LHCN-M2 (cell line): ENCODE data around the gene RBM20. TPM values are rescaled to one million over a fixed set of nuclear protein-coding genes. Genes with fewer than 3 reads are reported as not detected.

Source experiments
- DNase-seq: peaks from one replicate; pipeline ENCODE4 v3.0.0-alpha.2; 2012; ENCODE audit warnings: low read depth
- total RNA-seq: library from RNA; depleted of rRNA; stranded (reverse); fragments of >200 nt; gene quantifications from 2 replicates; pipeline ENCODE4 v1.2.3, GENCODE V29; 2014

RBM20 gene
- total RNA-seq, 1 experiment from 2014 or later = 0.57 TPM

DNA sequence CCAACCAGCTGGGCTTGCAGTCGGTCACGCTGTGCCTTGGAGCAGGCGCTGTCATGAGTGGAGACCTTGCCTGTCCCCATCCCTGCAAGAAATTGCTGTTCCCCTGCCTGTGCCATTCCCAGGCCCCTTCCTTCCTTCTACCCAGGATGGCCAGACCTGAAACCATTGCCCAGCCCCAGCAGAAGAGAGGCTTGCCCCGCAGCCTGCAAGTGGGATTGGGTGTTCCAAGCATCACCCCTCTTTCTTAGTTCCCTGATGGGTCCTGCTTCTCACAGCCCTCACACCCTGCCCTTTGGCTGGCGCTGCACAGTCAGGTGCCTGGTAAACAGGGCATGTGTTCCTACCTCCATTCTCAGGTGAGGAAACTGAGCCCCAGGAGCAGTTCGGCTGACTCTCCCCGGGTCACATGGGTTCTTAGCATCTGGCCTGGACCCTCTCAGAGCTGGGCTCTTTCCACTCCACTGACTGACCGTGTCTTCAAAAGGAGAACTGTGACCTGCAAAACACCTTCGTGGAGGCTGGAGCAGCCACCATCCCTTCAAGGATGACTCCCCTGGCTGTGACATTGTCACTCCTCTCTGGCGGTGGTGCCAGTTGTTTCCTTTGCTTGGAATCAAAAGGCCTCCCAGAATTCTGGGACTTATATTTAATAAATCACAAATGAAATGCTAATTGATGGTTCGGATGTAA is 185.7 kb downstream of the RBM20 start:
- no peak for DNase-seq

DNA sequence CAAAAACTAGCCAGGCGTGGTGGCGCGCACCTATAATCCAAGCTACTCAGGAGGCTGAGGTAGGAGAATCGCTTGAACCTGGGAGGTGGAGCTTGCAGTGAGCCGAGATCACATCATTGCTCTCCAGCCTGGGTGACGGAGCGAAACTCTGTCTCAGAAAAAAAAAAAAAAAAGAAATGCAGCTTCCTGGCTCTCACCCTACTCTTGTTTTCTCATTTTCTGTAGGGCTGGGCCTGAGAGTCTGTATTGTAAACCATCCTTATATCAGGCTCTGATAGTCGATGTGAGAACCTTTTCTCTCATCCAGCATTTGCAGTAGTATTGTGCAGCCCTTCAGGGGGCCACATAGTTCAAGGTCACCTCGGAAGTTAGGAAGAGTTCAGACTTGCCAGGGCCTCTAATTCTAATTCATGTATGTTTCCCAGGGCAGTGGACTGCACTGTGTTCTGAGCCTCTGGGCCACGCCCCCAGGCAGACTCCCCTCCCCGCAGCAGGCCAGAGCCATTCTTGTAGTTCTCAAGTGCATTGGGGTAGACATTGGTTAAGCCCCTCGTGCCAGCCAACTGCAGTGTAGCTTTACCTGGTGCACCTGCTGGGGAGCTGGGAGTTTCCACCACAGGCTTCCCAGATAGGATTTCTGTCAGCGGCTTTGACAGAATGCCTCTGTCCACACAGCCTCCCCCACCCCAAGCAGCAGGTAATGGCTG is 189.3 kb downstream of the RBM20 start:
- no peak for DNase-seq

DNA sequence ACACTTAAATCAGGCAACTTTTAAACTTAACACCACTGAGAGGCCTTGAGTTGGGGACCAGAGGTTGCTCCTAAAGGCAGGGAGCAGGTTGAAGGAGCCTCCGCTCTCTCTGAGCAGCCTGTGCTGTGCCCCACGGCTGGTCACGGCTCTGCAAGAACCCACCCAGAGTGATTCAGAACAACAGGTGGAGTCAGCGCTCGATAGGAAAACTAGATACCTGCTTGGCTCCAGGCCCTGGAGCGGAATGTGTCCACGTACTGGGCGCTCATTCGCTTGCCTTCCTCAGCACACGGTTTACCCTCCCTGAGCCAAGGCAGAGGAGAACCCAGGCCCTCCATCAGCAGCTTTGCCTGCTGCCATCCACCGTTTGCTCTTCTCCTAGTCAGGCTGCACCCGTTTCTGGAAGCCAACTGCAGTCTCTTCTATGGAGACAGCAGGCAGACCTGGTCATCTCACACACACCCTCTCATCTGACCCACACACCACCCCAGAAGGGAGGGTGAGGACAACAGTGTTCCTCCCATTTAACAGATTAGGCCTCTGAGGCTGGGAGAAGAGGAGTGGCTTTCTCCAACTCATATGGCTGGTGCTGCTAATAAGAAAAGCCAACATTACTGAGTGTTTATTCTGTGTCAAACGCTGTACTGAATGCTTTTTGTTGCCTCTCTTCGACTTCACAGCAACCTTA is 189.9 kb downstream of the RBM20 start:
- DNase-seq = no peak

DNA sequence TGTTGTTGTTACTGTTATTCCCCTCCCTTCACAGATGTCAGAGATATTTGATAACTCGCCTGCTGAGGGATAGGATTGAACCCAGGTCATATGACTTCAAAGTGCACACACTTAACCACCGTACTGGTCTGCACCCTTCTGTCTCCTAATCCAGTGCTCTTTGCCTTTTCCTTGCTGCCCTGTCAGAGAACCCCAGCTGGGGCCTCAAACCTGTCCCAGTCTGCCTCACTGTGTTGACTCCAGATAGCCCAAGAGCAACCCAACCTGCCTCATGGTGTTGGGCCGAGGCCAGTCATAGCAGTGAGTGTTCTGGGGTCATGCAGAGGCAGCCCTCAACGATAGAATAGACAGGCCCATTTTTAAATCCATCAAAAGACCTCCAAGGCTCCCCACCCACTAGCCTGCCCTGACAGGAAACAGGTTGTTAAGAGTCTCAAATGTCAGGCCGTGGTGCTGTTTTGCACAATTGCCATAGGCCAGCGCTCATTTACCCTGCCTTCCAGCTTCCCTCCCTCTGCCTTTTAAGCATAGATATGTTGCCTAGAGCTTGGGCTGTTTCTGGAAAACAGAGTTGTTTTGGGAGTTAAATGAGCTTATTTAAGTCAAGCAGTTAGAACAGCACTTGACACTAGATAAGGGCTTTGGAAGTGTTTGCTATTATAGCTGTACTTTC is 190.6 kb downstream of the RBM20 start:
- no peak for DNase-seq

DNA sequence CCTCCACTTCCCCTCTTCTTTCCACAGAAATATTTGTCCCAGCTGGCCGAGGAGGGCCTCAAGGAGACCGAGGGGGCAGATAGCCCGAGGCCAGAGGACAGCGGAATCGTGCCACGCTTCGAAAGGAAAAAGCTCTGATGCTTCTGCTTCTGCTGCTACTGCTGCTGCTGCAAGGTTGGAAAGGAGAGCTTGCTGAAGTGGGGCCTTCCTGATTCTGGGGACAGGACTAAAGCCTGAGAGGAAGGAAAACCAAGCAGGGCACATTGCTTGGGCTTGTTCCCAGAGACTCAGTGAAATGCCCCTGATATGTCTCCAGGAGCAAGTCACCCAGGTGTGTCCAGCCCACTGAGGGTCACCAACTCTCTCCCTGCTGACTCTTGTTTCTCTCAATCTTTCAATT is 191.7 kb downstream of the RBM20 start:
- DNase-seq = no peak

DNA sequence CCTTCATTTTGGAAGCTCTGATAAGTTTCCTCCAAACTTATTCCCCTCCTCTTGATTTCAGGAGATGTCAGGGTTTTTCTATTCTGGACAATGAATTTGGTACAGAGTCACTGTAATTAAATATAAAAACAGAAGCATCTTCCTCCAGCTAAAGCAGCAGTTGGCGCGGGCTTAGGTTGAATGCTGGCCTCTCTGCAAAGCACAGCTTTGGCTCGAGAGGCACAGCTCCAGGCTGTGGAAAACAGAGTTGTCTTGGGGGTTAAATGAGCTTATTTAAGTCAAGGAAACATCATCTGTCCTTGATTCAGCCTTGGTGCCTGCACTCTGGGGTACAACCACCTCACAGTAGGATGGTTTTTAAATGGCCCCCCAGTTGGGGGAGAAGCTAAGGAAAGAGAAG is 192.6 kb downstream of the RBM20 start:
- no peak for DNase-seq

DNA sequence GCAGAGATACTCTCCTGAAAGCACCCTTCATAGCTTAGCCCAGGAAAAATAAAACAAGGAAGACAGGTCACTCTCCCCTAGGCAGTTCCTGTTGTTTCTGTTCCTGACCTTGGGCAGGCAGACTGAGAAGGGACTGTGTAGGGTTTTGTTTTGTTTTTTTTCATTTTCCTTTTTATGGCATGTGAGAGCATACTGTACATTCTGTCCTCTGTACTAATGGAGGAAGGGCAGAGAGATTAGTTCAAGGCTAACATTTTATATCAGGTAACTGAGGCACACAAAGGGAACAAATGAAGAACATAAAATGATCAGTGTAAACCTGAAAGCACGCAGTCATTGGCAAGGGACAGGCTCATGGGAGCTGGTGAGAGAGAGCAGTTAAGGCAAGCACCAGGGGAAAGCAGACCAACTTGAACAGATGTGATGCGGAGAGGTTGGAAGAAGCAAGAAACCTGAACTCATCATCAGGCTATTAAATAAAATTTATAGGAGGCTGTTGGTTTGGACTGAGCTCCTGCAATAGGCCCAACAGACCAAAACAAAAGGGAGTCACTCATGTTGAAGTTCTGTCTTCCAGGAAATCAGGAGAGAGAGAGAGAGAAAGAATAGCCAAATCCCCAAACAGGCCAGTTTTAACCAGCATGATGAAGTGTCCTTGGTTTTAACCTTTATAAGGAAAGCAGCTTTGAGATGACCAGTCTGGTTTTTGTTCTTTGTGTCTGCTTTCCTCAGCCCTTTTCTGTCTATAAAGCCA is 193.5 kb downstream of the RBM20 start:
- no peak for DNase-seq

DNA sequence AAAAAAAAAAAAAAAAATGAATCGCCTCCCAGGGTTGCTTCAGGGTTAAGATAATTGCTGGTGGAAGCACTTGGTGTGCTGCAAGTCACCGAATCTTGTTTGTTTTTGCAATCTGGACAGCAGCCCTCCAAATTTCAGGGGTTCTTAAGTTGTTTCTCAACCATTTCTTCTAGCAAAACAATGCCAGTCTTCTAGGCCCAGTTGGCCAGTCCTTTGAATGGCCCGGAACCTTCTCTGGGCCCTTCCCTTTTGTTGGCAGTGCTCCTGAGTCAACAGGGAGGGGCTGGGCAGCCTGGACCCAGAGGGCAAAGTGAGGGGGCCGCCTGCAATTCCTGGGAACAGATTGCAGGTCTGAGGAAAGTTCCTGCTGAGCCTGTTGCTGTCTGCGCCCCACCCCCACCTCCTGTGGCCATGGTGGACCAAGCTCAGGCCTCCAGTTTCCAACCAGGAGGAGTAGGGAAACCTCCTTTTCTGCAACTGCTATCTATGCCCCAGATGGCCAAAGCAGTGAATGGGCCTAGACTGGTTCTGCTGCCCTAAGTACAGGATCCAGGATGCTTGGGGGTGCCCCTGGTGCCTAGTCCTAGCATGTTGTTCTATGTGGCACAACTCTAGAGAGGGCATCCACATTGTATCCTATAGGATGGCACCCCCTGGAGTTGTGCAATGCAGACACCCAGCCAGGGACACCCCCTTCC is 196.2 kb downstream of the RBM20 start:
- no peak for DNase-seq

DNA sequence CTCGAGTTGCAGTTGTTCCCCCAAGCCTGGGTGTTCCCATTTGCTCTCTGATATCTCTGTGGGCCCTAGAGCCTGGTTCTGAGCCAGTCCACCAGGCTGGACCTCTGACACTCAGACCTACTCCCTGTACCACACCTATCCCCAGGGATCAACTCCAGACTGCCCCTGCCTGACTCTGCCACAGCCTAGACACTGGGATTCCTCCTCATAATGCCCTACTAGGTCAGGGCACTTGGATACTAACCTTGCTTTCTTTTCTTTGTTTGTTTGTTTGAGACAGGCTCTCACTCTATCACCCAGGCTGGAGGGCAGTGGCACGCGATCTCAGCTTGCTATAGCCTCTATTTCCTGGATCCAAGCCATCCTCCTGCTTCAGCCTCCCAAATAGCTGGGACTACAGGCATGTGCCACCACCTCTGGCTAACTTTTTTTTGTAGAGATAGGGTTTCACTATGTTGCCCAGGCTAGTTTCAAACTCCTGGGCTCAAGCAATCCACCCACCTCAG is 196.8 kb downstream of the RBM20 start:
- DNase-seq = no peak

DNA sequence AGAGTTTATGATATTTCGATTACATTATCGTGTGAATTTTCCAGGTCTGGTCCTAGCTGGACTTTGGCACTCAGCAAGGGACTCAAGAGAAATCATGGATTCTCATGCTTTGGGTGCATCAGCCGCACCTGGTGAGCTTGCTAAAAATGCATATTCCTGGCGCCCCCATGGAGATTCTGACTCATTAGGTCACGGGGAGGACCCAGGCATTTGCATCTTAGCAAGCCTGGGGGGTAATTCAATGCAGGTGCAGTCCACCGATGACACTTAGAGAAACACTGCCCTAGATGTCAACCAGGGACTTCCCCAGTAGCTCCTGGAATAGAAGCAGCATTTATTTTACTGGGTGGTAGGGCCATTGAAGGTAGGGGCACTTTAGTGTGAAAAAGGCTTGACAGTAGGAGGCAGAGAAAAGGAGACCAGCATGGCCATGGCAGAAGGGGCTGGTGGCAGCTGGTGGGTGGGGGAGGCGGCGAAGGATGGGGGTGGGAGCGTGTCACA is 197.7 kb downstream of the RBM20 start:
- no peak for DNase-seq

DNA sequence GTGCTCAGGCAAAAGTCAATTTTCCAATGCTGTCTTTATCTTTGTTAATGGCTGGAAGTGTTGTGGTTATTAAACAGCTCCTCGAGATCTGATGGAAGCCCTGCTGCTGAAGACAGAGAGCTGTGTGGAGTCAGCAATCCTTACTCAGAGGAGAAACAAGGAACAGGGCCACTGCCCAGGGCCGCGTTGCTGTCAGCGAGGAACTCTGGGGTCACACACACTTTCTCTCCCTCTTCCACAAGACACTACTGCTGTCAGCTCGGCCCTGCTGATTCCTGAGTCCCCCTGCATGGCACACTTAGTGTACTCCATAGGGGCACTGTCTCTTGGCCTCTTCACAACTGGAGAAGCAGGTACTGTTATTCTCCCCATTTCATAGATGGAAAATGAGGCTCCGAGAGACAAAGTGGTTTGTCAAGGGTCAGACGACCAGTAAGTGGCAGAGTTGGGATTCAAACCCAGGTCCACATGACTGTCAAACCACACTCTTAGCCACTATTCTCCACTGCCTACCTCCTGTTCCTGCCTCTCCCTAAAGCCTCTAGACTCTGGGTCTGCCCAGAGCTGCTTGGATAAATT is 198.3 kb downstream of the RBM20 start:
- DNase-seq = no peak

DNA sequence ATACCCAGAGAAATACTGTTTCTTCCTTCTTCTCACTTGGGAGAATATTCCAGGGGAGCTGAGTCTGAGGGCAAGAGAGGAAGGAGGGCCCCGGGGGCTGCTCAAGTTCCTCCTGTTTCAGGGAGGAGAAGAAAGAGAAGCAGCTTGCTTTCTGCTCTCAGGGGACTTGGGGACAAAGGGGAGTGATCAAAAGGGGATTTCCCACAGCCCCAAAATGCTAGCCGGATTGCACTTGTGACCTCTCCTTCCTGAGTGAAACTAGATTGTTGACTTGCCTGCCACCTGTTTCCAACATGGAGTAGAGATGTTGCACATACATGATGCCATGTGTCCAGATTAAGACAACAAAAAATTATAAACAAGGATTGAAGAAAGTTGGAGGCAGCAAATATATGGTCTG is 198.9 kb downstream of the RBM20 start:
- no peak for DNase-seq

DNA sequence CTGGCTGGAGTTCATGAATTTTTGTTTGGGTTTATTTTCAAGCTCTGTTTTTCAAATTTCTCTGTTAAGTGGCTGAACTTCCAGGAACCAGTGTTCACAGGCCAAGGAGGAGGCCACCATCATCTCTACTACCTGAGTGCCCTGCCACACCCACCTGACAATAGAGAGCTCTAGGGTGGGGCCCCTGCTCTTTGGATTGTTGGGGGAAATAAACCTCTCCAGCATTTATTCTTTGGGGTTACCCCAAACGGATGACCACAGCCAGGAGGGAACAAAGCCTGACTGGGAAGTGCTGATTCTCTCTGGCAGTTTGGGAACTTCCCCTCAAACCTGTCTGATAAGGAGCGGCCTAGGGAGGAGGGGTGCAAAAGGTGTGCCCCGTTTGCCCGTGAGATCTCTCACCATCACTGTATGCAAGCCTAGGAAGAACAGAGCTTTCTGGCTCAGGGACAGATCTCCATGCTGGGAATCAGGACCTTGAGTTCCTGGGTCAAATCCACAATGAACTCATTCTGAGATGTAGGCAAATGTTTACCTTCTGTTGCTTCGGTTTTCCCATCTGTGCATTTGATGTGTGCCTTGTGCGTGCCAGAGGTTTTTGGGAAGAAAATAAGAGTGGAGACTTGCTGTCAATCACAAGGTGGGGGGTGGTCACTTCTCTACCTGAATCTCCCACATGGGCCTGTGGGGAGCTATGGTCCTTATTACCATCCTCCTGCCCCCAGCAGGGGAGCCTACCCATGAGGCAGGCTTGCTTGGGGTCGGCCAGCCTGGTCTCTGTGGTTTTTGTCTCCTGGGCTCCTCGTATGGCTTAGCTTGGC is 199.9 kb downstream of the RBM20 start:
- no peak for DNase-seq

DNA sequence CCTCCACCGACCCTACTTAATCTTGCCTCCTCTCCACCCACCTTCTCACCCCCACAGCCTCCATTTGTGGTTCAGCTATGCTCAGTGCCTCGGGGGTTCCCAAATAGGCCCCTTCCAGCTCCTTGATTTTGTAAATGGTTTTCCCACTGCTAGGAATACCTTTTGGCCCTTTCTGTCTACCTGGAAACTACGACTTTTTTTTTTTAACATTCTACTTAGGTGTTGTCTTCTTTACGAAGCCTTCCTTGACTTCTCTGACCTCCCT is 200.4 kb downstream of the RBM20 start:
- DNase-seq = no peak

DNA sequence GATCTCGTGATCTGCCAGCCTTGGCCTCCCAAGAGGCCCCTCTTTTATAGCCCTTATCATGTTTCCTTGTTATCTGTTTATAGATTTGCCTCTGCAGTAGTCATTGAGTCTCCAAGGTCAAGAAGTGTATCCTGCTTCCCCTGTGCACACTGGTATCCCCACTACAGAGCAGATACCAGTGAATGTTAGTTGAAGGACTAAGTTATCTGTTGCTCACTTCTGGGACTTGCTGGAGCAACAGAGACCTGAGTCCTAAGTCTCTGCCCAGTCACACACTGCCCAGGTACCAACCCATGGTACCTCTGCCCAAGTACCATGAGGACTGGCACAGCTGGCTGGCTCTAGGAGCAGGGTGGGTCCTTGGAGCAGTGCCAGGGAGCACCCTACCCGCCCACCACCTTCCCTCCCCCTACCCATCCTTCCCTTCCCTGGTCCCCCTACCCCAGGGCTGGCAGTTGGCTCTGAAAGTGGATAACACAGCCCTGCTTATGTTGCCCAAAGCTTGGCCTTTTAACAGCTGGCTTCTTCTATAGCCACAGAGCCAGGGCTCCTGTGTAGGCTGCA is 201.1 kb downstream of the RBM20 start:
- DNase-seq = no peak

DNA sequence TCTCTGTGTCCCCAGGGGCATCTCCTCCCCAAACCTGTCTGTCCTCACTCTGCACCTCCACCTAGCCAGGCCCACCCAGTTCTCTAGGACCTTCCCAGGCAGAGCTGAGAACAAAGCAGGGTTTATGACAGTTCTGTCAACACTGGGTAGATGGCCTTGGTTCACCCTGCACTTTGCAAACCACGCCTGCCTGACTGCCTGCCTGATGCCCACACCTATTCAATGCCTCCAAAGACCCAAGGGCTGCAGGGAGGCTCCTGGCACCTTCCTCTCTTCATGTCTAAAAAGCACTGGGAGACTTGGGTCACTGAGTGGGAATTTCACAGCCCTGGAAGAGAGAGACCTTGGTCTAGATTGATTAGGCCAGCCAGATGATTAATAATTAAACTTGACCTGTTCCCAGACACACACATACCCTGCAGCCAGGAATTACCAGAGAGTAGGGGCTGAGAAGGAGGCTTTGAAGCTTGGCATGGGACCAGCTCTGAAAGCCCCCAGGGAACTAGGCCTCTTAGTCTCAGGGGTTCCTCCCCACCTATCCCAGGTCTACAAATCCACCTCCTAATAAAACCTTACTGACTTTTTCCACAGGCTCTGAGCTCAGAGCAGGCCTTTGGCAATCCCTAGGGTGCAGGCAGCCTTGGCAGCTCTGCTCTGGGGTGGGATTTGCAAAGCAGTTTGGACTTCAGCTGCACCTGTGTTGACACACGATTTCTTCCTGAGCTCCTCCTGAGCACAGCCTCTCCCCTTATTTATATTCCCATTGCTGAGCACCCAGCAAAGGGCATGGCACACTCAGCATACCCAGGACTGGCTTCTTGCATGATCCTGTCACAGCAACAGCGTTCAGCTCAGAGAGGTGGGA is 201.9 kb downstream of the RBM20 start:
- DNase-seq = no peak

DNA sequence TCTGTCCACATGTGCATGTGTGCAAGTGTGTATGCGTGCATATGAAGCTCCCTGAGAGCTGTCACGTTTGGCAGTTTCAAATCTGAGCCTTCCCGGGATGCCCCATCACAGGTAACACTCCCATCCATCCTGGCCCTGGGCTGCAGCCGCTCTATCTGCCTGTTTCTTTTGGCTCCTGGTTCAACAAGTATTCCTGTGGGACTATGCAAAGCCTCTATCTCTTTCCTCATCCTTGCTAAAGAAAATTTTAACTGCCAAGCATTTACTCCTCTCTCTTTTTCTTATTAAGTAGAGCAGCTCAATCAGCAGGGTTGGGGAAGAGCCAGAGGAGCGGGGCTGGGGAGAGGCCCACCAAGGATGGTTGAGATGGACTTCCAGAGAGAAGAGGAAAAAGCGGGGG is 203.2 kb downstream of the RBM20 start:
- DNase-seq = no peak

DNA sequence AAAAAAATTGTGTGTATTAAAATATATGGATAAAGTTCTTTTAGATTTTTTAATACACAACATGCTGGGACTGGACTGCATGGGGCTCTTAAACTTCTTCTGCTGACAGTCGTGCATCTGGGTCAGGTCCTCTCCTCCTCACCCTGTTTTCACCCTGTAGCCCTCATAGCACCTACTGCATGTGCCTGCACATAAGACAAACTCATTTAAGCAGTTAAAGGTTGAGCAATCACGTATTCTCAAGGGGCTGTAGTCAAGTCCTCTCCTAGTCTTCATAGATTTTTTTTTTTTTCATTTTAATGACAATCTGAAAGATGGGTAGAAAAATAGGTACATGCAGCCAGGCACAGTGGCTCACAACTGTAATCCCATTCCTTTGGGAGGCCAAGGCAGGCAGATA is 204.0 kb downstream of the RBM20 start:
- DNase-seq = no peak
